Measurements from ENCODE around the gene OR7A5. TPM values are rescaled to one million over a fixed set of nuclear protein-coding genes. Genes with fewer than 3 reads are reported as not detected.

The OR7A5 gene
- polyA plus RNA-seq (not detected in 2 replicates), polyA minus RNA-seq (not detected in 2 replicates)

DNA sequence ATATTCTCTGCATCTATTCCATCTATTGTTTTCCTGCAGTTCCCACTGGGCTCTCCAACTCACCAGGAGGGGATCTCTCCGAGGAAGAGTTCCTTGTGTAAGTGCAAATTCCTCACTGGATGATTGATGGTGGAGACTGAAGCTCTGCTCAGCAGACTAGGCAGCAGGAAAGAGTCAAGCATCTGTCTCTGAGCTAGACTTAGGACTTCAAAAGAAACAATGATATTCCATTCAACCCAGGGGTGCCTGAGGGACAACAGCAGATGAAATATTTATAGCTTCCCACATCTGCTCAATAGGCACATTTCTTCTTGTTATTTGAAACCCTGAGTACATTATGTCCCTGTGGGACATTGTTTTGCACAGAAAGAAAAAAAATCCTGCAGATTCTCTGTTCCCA, at the start of gene OR7A5, which contains the start of gene OR7C1:
Gene OR7A5, minus strand, starts transcription at position 175 of the 400 bp plus-strand sequence. CDS start 6,944 bp downstream, outside the sequence.
Gene OR7C1, minus strand, starts transcription at position 175 of the 400 bp plus-strand sequence. CDS start 35,049 bp downstream, outside the sequence.
- no peaks in the 10 kb centered on the region for H3K27me3 ChIP-seq (ENCODE audit: insufficient read depth, low read depth, low read length)
- no peaks in the 10 kb centered on the region for H3K79me2 ChIP-seq (replicated peaks; ENCODE audit: insufficient read depth, low read length)
- H3K4me2 ChIP-seq (ENCODE audit: low read length): no peak within 1 kb of the TSS
- no peaks in the 10 kb centered on the region for H3K36me3 ChIP-seq (ENCODE audit: insufficient read depth, low read length)
- H3K27ac ChIP-seq (ENCODE audit: low read length): no peak within 1 kb of the TSS
- TF ChIP-seq SMC3 (conservative IDR thresholded peaks at IDR 0.05; ENCODE audit: poor library complexity): no peak
- no peak for TF ChIP-seq EP300 (conservative IDR thresholded peaks at IDR 0.05; ENCODE audit: poor library complexity, severe bottlenecking)
- TF ChIP-seq MXI1 (conservative IDR thresholded peaks at IDR 0.05; ENCODE audit: poor library complexity, severe bottlenecking): no peak
- TF ChIP-seq, protein P1, sequence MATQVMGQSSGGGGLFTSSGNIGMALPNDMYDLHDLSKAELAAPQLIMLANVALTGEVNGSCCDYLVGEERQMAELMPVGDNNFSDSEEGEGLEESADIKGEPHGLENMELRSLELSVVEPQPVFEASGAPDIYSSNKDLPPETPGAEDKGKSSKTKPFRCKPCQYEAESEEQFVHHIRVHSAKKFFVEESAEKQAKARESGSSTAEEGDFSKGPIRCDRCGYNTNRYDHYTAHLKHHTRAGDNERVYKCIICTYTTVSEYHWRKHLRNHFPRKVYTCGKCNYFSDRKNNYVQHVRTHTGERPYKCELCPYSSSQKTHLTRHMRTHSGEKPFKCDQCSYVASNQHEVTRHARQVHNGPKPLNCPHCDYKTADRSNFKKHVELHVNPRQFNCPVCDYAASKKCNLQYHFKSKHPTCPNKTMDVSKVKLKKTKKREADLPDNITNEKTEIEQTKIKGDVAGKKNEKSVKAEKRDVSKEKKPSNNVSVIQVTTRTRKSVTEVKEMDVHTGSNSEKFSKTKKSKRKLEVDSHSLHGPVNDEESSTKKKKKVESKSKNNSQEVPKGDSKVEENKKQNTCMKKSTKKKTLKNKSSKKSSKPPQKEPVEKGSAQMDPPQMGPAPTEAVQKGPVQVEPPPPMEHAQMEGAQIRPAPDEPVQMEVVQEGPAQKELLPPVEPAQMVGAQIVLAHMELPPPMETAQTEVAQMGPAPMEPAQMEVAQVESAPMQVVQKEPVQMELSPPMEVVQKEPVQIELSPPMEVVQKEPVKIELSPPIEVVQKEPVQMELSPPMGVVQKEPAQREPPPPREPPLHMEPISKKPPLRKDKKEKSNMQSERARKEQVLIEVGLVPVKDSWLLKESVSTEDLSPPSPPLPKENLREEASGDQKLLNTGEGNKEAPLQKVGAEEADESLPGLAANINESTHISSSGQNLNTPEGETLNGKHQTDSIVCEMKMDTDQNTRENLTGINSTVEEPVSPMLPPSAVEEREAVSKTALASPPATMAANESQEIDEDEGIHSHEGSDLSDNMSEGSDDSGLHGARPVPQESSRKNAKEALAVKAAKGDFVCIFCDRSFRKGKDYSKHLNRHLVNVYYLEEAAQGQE (IDR thresholded peaks at IDR 0.05; ENCODE audit: borderline replicate concordance): no peak
- TF ChIP-seq, protein P2, sequence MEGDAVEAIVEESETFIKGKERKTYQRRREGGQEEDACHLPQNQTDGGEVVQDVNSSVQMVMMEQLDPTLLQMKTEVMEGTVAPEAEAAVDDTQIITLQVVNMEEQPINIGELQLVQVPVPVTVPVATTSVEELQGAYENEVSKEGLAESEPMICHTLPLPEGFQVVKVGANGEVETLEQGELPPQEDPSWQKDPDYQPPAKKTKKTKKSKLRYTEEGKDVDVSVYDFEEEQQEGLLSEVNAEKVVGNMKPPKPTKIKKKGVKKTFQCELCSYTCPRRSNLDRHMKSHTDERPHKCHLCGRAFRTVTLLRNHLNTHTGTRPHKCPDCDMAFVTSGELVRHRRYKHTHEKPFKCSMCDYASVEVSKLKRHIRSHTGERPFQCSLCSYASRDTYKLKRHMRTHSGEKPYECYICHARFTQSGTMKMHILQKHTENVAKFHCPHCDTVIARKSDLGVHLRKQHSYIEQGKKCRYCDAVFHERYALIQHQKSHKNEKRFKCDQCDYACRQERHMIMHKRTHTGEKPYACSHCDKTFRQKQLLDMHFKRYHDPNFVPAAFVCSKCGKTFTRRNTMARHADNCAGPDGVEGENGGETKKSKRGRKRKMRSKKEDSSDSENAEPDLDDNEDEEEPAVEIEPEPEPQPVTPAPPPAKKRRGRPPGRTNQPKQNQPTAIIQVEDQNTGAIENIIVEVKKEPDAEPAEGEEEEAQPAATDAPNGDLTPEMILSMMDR (IDR thresholded peaks at IDR 0.05; ENCODE audit: poor library complexity, severe bottlenecking): no peak
- no peak for TF ChIP-seq EZH2 (IDR thresholded peaks at IDR 0.05; ENCODE audit: borderline replicate concordance, insufficient read depth, low read length, poor library complexity, severe bottlenecking)
- H2AFZ ChIP-seq (ENCODE audit: low read depth, low read length): no peak within 1 kb of the TSS
- no peaks in the 10 kb centered on the region for H4K20me1 ChIP-seq (ENCODE audit: insufficient read depth)
- H3F3A ChIP-seq (ENCODE audit: insufficient read depth, low read length, poor library complexity, severe bottlenecking): no peaks in the 10 kb centered on the region
- no peak within 1 kb of the TSS for H3K9ac ChIP-seq (ENCODE audit: low read length)
- no peak within 1 kb of the TSS for H3K4me3 ChIP-seq (ENCODE audit: low read length)
- no peaks in the 10 kb centered on the region for H3K9me3 ChIP-seq (ENCODE audit: low read length)
- H3K9me2 ChIP-seq (ENCODE audit: insufficient read depth, low read length): no peaks in the 10 kb centered on the region

DNA sequence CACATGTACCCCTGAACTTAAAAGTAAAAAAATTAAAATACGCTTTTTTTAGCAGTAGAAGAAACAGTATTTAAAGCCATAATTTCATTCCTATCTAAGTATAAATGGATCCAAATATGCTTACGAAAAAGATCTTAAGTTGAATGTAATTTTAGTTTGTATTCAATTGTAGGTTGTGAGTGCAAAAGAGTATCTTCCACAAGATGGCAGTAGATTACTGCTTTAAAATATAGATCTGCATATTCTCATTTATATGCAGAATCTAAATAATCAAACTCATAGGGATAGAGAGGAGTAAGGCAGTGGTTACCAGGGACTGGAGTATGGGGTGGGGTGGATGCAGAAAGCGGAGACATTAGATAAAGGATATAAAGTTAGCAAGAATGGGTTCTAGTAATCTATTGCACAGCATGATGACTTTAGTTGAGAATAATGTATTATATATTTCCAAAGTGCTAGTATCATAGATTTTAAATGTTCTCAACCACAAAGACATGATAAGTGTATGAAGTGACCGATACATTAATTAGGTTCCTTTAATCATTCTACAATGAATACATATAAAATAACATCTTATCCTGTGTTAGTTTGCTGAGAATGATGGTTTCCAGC, 36.7 kb upstream of the OR7A5 start:
- TF ChIP-seq EZH2 (IDR thresholded peaks at IDR 0.05; ENCODE audit: borderline replicate concordance, insufficient read depth, low read length, poor library complexity, severe bottlenecking) (no peak), SMC3 (conservative IDR thresholded peaks at IDR 0.05; ENCODE audit: poor library complexity) (peak; percentile 65), POLR2AphosphoS5 (IDR thresholded peaks at IDR 0.05) (no peak), TAF1 (IDR thresholded peaks at IDR 0.05; ENCODE audit: low read depth) (no peak), MXI1 (conservative IDR thresholded peaks at IDR 0.05; ENCODE audit: poor library complexity, severe bottlenecking) (no peak), RAD21 (conservative IDR thresholded peaks at IDR 0.05) (peak; percentile 73), EP300 (conservative IDR thresholded peaks at IDR 0.05; ENCODE audit: poor library complexity, severe bottlenecking) (no peak)
- TF ChIP-seq, protein P2 (IDR thresholded peaks at IDR 0.05; ENCODE audit: poor library complexity, severe bottlenecking): peak; percentile 69
- TF ChIP-seq, protein P1 (IDR thresholded peaks at IDR 0.05; ENCODE audit: borderline replicate concordance): no peak
- Histone ChIP-seq H3K9me3 (ENCODE audit: low read length) (no peaks in the 10 kb centered on the region), H3K36me3 (ENCODE audit: insufficient read depth, low read length) (no peaks in the 10 kb centered on the region), H3K79me2 (replicated peaks; ENCODE audit: insufficient read depth, low read length) (no peaks in the 10 kb centered on the region), H3K4me2 (ENCODE audit: low read length) (no peak overlapping the region), H3F3A (ENCODE audit: insufficient read depth, low read length, poor library complexity, severe bottlenecking) (no peaks in the 10 kb centered on the region), H3K9ac (ENCODE audit: low read length) (no peak overlapping the region), H3K9me2 (ENCODE audit: insufficient read depth, low read length) (no peaks in the 10 kb centered on the region), H3K27ac (ENCODE audit: low read length) (no peak overlapping the region), H4K20me1 (ENCODE audit: insufficient read depth) (no peaks in the 10 kb centered on the region), H3K4me3 (ENCODE audit: low read length) (no peak overlapping the region), H3K27me3 (ENCODE audit: insufficient read depth, low read depth, low read length) (no peaks in the 10 kb centered on the region), H2AFZ (ENCODE audit: low read depth, low read length) (no peak overlapping the region)
